GM19463 (cell line): ENCODE measurements around the gene ITM2B.
"Not testable (repeated sequence)": the region's sequence is repeated elsewhere in the genome, so short reads cannot be mapped to it uniquely, and the experiment has no call there.

ENCODE experiments used
- ATAC-seq: cut with Tn5 transposase; IDR thresholded peaks from one replicate; pipeline ENCODE4 v1.9.1; 2021; ENCODE audit warnings: mild to moderate bottlenecking, moderate library complexity; ENCODE audit not compliant: unreplicated experiment

The ITM2B gene

GRCh38 chr13:48222358-48223301 lies 10.4 kb upstream of the ITM2B start:
- ATAC-seq, result no peak

GRCh38 chr13:48224701-48225100 lies 8.3 kb upstream of the ITM2B start:
- no peak for ATAC-seq

GRCh38 chr13:48230541-48230940 lies 2.5 kb upstream of the ITM2B start:
- ATAC-seq, result no peak

- no peak for ATAC-seq
Measured at GRCh38 chr13:48231080-48231479, 1.9 kb upstream of the ITM2B start.

GRCh38 chr13:48231933-48232332 lies 1.1 kb upstream of the ITM2B start:
- ATAC-seq, result no peak

GRCh38 chr13:48232420-48233045 lies 473 bp upstream of the ITM2B start:
- ATAC-seq, result peak; percentile 18

- ATAC-seq, result no peak
Measured at GRCh38 chr13:48233889-48234488, 983 bp downstream of the ITM2B start.

- peak; percentile 47 for ATAC-seq
Measured at GRCh38 chr13:48234566-48235340, 1.7 kb downstream of the ITM2B start.

- no peak for ATAC-seq
Measured at GRCh38 chr13:48235341-48236135, 2.5 kb downstream of the ITM2B start.

- no peak for ATAC-seq
Measured at GRCh38 chr13:48236528-48237353, 3.7 kb downstream of the ITM2B start.

- ATAC-seq, result not testable (repeated sequence)
Measured at GRCh38 chr13:48239369-48239768, 6.4 kb downstream of the ITM2B start.

- no peak for ATAC-seq
Measured at GRCh38 chr13:48241651-48242050, 8.6 kb downstream of the ITM2B start.

- ATAC-seq, result no peak
Measured at GRCh38 chr13:48242677-48243076, 9.7 kb downstream of the ITM2B start.

- ATAC-seq, result no peak
Measured at GRCh38 chr13:48244159-48244558, 11.2 kb downstream of the ITM2B start.

GRCh38 chr13:48246102-48246501 lies 13.1 kb downstream of the ITM2B start:
- no peak for ATAC-seq

GRCh38 chr13:48249018-48249417 lies 16.0 kb downstream of the ITM2B start:
- ATAC-seq, result no peak

GRCh38 chr13:48251611-48252081 lies 18.6 kb downstream of the ITM2B start:
- no peak for ATAC-seq

GRCh38 chr13:48252176-48252575 lies 19.2 kb downstream of the ITM2B start:
- ATAC-seq, result no peak

- no peak for ATAC-seq
Measured at GRCh38 chr13:48253849-48254248, 20.8 kb downstream of the ITM2B start.
